ENCODE measurements around the gene CPXM1.

DNA sequence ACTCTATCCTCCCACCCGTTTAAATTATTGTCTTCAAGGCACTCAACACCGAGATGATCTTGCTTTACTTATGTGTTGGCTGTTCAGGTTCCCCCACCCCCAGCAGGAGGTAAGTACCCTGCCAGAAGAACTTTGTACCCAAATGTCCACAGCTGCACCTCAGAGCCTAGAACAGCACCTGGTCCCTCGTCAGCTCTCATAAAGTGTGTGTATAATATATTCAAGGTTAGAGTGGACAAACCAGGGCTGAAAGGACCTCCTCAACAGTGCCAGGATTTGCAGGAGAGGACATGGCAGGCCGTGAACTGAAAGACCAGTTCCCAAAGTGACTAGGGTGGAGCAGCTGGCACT is 5.9 kb upstream of the CPXM1 start:
- TF ChIP-seq POLR2AphosphoS5 (IDR thresholded peaks at IDR 0.05) (no peak), POLR2A (IDR thresholded peaks at IDR 0.05) (no peak), EP300 (IDR thresholded peaks at IDR 0.05) (no peak)
- TF ChIP-seq, protein P1, sequence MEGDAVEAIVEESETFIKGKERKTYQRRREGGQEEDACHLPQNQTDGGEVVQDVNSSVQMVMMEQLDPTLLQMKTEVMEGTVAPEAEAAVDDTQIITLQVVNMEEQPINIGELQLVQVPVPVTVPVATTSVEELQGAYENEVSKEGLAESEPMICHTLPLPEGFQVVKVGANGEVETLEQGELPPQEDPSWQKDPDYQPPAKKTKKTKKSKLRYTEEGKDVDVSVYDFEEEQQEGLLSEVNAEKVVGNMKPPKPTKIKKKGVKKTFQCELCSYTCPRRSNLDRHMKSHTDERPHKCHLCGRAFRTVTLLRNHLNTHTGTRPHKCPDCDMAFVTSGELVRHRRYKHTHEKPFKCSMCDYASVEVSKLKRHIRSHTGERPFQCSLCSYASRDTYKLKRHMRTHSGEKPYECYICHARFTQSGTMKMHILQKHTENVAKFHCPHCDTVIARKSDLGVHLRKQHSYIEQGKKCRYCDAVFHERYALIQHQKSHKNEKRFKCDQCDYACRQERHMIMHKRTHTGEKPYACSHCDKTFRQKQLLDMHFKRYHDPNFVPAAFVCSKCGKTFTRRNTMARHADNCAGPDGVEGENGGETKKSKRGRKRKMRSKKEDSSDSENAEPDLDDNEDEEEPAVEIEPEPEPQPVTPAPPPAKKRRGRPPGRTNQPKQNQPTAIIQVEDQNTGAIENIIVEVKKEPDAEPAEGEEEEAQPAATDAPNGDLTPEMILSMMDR (IDR thresholded peaks at IDR 0.05): no peak

All from stomach (tissue), 4 donors.